Measurements from ENCODE around the gene ME3.
"Not testable (repeated sequence)": the region's sequence is repeated elsewhere in the genome, so short reads cannot be mapped to it uniquely, and the experiment has no call there.

Gene ME3

GRCh38 chr11:86660736-86661135 is 11.7 kb downstream of the ME3 start:
- DNase-seq, result no peak

- DNase-seq, result no peak
Observed at GRCh38 chr11:86660088-86660487, 12.3 kb downstream of the ME3 start.

GRCh38 chr11:86658534-86658933 is 13.9 kb downstream of the ME3 start:
- no peak for DNase-seq

- DNase-seq, result not testable (repeated sequence)
Observed at GRCh38 chr11:86645212-86645611, 27.2 kb downstream of the ME3 start.

GRCh38 chr11:86644291-86644690 is 28.1 kb downstream of the ME3 start:
- no peak for DNase-seq

GRCh38 chr11:86641537-86642261 is 30.7 kb downstream of the ME3 start:
- DNase-seq, result no peak

- no peak for DNase-seq
Observed at GRCh38 chr11:86639137-86639536, 33.3 kb downstream of the ME3 start.

- no peak for DNase-seq
Observed at GRCh38 chr11:86638673-86639072, 33.7 kb downstream of the ME3 start.

GRCh38 chr11:86637988-86638387 is 34.4 kb downstream of the ME3 start:
- no peak for DNase-seq

GRCh38 chr11:86636275-86636674 is 36.1 kb downstream of the ME3 start:
- DNase-seq, result no peak

GRCh38 chr11:86632499-86633269 is 39.7 kb downstream of the ME3 start:
- no peak for DNase-seq

GRCh38 chr11:86630229-86630981 is 42.0 kb downstream of the ME3 start:
- DNase-seq, result no peak

- no peak for DNase-seq
Observed at GRCh38 chr11:86629045-86629706, 43.2 kb downstream of the ME3 start.

- no peak for DNase-seq
Observed at GRCh38 chr11:86627776-86628455, 44.5 kb downstream of the ME3 start.

- no peak for DNase-seq
Observed at GRCh38 chr11:86625981-86626380, 46.4 kb downstream of the ME3 start.

- DNase-seq, result no peak
Observed at GRCh38 chr11:86625544-86625943, 46.9 kb downstream of the ME3 start.

GRCh38 chr11:86624366-86624765 is 48.0 kb downstream of the ME3 start:
- no peak for DNase-seq

- no peak for DNase-seq
Observed at GRCh38 chr11:86623736-86624135, 48.7 kb downstream of the ME3 start.

GRCh38 chr11:86623041-86623621 is 49.3 kb downstream of the ME3 start:
- DNase-seq, result no peak

- DNase-seq, result no peak
Observed at GRCh38 chr11:86621854-86622253, 50.6 kb downstream of the ME3 start.

- DNase-seq, result no peak
Observed at GRCh38 chr11:86620891-86621521, 51.4 kb downstream of the ME3 start.

- not testable (repeated sequence) for DNase-seq
Observed at GRCh38 chr11:86619428-86619827, 53.0 kb downstream of the ME3 start.

Data from SHP77 (cell line).